H1 (cell line): Measurements from ENCODE around the gene SLC13A2. TPM values are rescaled to one million over a fixed set of nuclear protein-coding genes. Genes with fewer than 3 reads are reported as not detected.

ENCODE experiments used
- CTCF ChIA-PET: fragments of 300-600 bp; sonication (Branson Sonifier 250); formaldehyde crosslinking; loops from one replicate; lab custom pipeline; 2021; ENCODE audit not compliant: partially characterized antibody; lab: Charles Lee
- POLR2A ChIA-PET: fragments of 300-600 bp; sonication (Branson Sonifier 250); formaldehyde crosslinking; loops from one replicate; lab custom pipeline; 2021; ENCODE audit warnings: inconsistent platforms; ENCODE audit not compliant: partially characterized antibody; lab: Charles Lee
- DNase-seq, 2 experiments: peaks; one replicate each; pipeline versions ENCODE4 v3.0.0 to v3.0.0-alpha.2; 2010 to 2022; ENCODE audit warnings: low spot score in 2 of 2, low read depth in 1 of 2, mixed read lengths in 1 of 2
- FAIRE-seq: peaks from 2 replicates; lab custom pipeline; 2011; peaks lifted over from hg19 to GRCh38; lab: Jason Lieb, UNC
- H2AFZ ChIP-seq: 2 replicates; pipeline ENCODE4 v1.8.1; 2012; ENCODE audit warnings: low read length, inconsistent platforms
- H2AK5ac ChIP-seq: 2 replicates; pipeline ENCODE4 v1.6.1; 2013; ENCODE audit warnings: low read depth, low read length
- H2BK120ac ChIP-seq: replicated peaks from 2 replicates; pipeline ENCODE3; 2013; ENCODE audit warnings: low read depth, low read length, inconsistent platforms
- H2BK12ac ChIP-seq: 2 replicates; pipeline ENCODE4 v1.6.1; 2013; ENCODE audit warnings: low read depth, low read length
- H2BK15ac ChIP-seq: 2 replicates; pipeline ENCODE4 v1.6.1; 2013; ENCODE audit warnings: low read length
- H2BK20ac ChIP-seq: 2 replicates; pipeline ENCODE4 v1.6.1; 2013; ENCODE audit warnings: low read length
- H2BK5ac ChIP-seq: 2 replicates; pipeline ENCODE4 v1.6.1; 2013; ENCODE audit warnings: low read depth, low read length
- H3K14ac ChIP-seq: 2 replicates; pipeline ENCODE4 v1.6.1; 2013; ENCODE audit warnings: inconsistent platforms; ENCODE audit not compliant: insufficient read length
- H3K18ac ChIP-seq: 2 replicates; pipeline ENCODE4 v1.6.1; 2013; ENCODE audit warnings: low read length; ENCODE audit errors: extremely low read depth
- H3K23ac ChIP-seq: 2 replicates; pipeline ENCODE4 v1.6.1; 2013; ENCODE audit warnings: inconsistent platforms; ENCODE audit not compliant: insufficient read length
- H3K23me2 ChIP-seq: 2 replicates; pipeline ENCODE4 v1.6.1; 2013; ENCODE audit warnings: low read depth, low read length
- H3K27ac ChIP-seq: 2 replicates; pipeline ENCODE4 v1.6.1; 2011; ENCODE audit warnings: low read depth, low read length, inconsistent platforms
- H3K27me3 ChIP-seq, 4 experiments: replicated peaks in 1 of 4; 1 replicate in 1 of 4; 2 replicates in 3 of 4; pipeline versions ENCODE4 v1.6.1 to v1.8.1; 2011 to 2013; ENCODE audit warnings: low read length in 3 of 4, mild to moderate bottlenecking in 3 of 4, inconsistent platforms in 2 of 4, mixed read lengths in 2 of 4, moderate library complexity in 1 of 4; ENCODE audit not compliant: control insufficient read depth in 3 of 4, insufficient read depth in 3 of 4; ENCODE audit errors: extremely low read depth in 1 of 4
- H3K36me3 ChIP-seq, 4 experiments: 2 replicates each; pipeline versions ENCODE4 v1.6.1 to v1.8.1; 2011 to 2013; ENCODE audit warnings: mild to moderate bottlenecking in 4 of 4, low read length in 3 of 4, moderate library complexity in 2 of 4, control low read depth in 1 of 4, inconsistent platforms in 1 of 4; ENCODE audit not compliant: insufficient read depth in 4 of 4, control insufficient read depth in 2 of 4
- H3K4ac ChIP-seq: replicated peaks from 2 replicates; pipeline ENCODE3; 2013; ENCODE audit warnings: low read length, low read depth, mixed read lengths, inconsistent platforms; ENCODE audit not compliant: insufficient read length
- H3K4me1 ChIP-seq, 4 experiments: replicated peaks in 1 of 4; 1 replicate in 1 of 4; 2 replicates in 3 of 4; pipeline versions ENCODE4 v1.6.1 to v1.8.1; 2011 to 2013; ENCODE audit warnings: low read length in 3 of 4, inconsistent platforms in 2 of 4, mixed read lengths in 1 of 4; ENCODE audit not compliant: insufficient read depth in 4 of 4, control insufficient read depth in 3 of 4
- H3K4me2 ChIP-seq, 2 experiments: 2 replicates each; pipeline versions ENCODE4 v1.6.1 to v1.8.1; 2011 to 2013; ENCODE audit warnings: low read depth in 2 of 2, low read length in 2 of 2, control low read depth in 1 of 2, inconsistent platforms in 1 of 2, mild to moderate bottlenecking in 1 of 2; ENCODE audit not compliant: insufficient read depth in 1 of 2
- H3K4me3 ChIP-seq, 4 experiments: fragments of 200-600, 300-600 bp in 1 of 4; sonication (generic), shearing (Covaris generic), sonication (Bioruptor Twin) in 1 of 4; 2 replicates each; pipeline versions ENCODE4 v1.5.1 to v1.8.1; 2011 to 2016; ENCODE audit warnings: low read length in 4 of 4, low read depth in 3 of 4, control low read depth in 2 of 4, inconsistent platforms in 2 of 4, mild to moderate bottlenecking in 2 of 4, mixed read lengths in 1 of 4, moderate library complexity in 1 of 4; ENCODE audit not compliant: insufficient read depth in 2 of 4; ENCODE audit errors: extremely low read depth in 1 of 4
- H3K56ac ChIP-seq: replicated peaks from 2 replicates; pipeline ENCODE3; 2013; ENCODE audit warnings: low read depth, mild to moderate bottlenecking, mixed read lengths, low read length, inconsistent platforms; ENCODE audit not compliant: insufficient read length
- H3K79me1 ChIP-seq: 2 replicates; pipeline ENCODE4 v1.6.1; 2013; ENCODE audit warnings: low read depth, low read length, control low read depth
- H3K79me2 ChIP-seq, 2 experiments: 2 replicates each; pipeline versions ENCODE4 v1.6.1 to v1.8.1; 2012 to 2013; ENCODE audit warnings: low read length in 2 of 2, mild to moderate bottlenecking in 2 of 2, inconsistent platforms in 1 of 2; ENCODE audit not compliant: insufficient read depth in 2 of 2, control insufficient read depth in 1 of 2
- H3K9ac ChIP-seq, 4 experiments: replicated peaks in 1 of 4; 1 replicate in 1 of 4; 2 replicates in 3 of 4; pipeline versions ENCODE4 v1.6.1 to v1.8.1; 2011 to 2013; ENCODE audit warnings: low read depth in 3 of 4, low read length in 3 of 4, control low read depth in 2 of 4, mild to moderate bottlenecking in 2 of 4, moderate library complexity in 2 of 4, inconsistent platforms in 1 of 4; ENCODE audit errors: extremely low read depth in 1 of 4
- H3K9me3 ChIP-seq, 2 experiments: 2 replicates each; pipeline versions ENCODE4 v1.6.1 to v1.8.1; 2012 to 2013; ENCODE audit warnings: mild to moderate bottlenecking in 2 of 2, moderate library complexity in 2 of 2, control low read depth in 1 of 2, inconsistent platforms in 1 of 2, low read depth in 1 of 2, low read length in 1 of 2, mixed read lengths in 1 of 2; ENCODE audit not compliant: insufficient read depth in 2 of 2
- H4K20me1 ChIP-seq, 2 experiments: replicated peaks in 1 of 2; 2 replicates each; pipeline versions ENCODE3 to v1.8.1; 2011 to 2013; ENCODE audit warnings: inconsistent platforms in 2 of 2, low read length in 2 of 2, mild to moderate bottlenecking in 1 of 2; ENCODE audit not compliant: insufficient read depth in 2 of 2, control insufficient read depth in 1 of 2
- H4K5ac ChIP-seq: 2 replicates; pipeline ENCODE4 v1.6.1; 2013; ENCODE audit warnings: low read length, low read depth, mixed read lengths, inconsistent platforms; ENCODE audit not compliant: insufficient read length
- H4K8ac ChIP-seq: 2 replicates; pipeline ENCODE4 v1.8.0; 2013; ENCODE audit warnings: mild to moderate bottlenecking, moderate library complexity, low read length, inconsistent platforms; ENCODE audit not compliant: insufficient read depth; ENCODE audit errors: extremely low read depth
- H4K91ac ChIP-seq: replicated peaks from 2 replicates; pipeline ENCODE3; 2013; ENCODE audit warnings: low read length, mixed read lengths, inconsistent platforms; ENCODE audit not compliant: insufficient read length
- CEBPB ChIP-seq: IDR thresholded peaks from 2 replicates; pipeline ENCODE4 v1.6.1; 2012; ENCODE audit warnings: low read depth, low read length
- GTF2F1 ChIP-seq: IDR thresholded peaks from 2 replicates; pipeline ENCODE4 v1.6.1; 2012; ENCODE audit warnings: low read depth, low read length, improper control_type of control experiment, borderline replicate concordance
- KDM4A ChIP-seq: IDR thresholded peaks from one replicate; pipeline ENCODE4 v1.7.1; 2012; ENCODE audit warnings: low read depth, mild to moderate bottlenecking, moderate library complexity, low read length, inconsistent platforms; ENCODE audit not compliant: severe bottlenecking
- MAX ChIP-seq: IDR thresholded peaks from 2 replicates; pipeline ENCODE4 v1.6.1; 2012; ENCODE audit warnings: inconsistent platforms
- PHF8 ChIP-seq: fragments of 200-600 bp; sonication (generic); conservative IDR thresholded peaks from 2 replicates; pipeline ENCODE4 v1.7.1; 2012; ENCODE audit warnings: low read depth, mild to moderate bottlenecking, inconsistent platforms, low read length, moderate library complexity
- TCF12 ChIP-seq: IDR thresholded peaks from 2 replicates; pipeline ENCODE4 v1.6.1; 2011; ENCODE audit warnings: low read depth, mild to moderate bottlenecking, low read length
- WGBS, 2 experiments: shearing (Covaris generic) in 1 of 2; methylation state at CpG; one replicate each; pipeline versions ENCODE4 v1.1.6 to v1.1.7; 2013 to 2015; ENCODE audit warnings: low lambda C conversion rate in 2 of 2, mixed read lengths in 2 of 2, inconsistent platforms in 1 of 2, low coverage in 1 of 2, missing lambda C conversion rate in 1 of 2; ENCODE audit not compliant: insufficient replicate concordance in 2 of 2, insufficient coverage in 1 of 2, insufficient read length in 1 of 2; ENCODE audit errors: extremely low coverage in 1 of 2, missing lambda C conversion rate in 1 of 2; 5-methylcytosine and 5-hydroxymethylcytosine counted together
- polyA plus RNA-seq, 7 experiments: library from polyadenylated mRNA; depleted of rRNA in 3 of 7; stranded (reverse) in 5 of 7; unstranded in 2 of 7; fragments of >200 nt in 5 of 7; fragments of 200-250 nt in 2 of 7; gene quantifications; 1 replicate in 5 of 7; 2 replicates in 1 of 7; 4 replicates in 1 of 7; pipeline versions ENCODE4 v1.2.1 to v1.2.3, GENCODE V29; 2011 to 2013; ENCODE audit warnings: missing spikeins in 2 of 7, mixed read lengths in 2 of 7
- total RNA-seq: library from RNA; stranded (reverse); fragmentation: NEBNext Ultra II Directional; extraction: Animal tissue kit (Norgen Biotek cat#: 25700); gene quantifications from 2 replicates; pipeline ENCODE4 v1.2.1, GENCODE V29; 2021

SLC13A2 gene
- total and polyA plus RNA-seq, 2 of the 8 experiments (the other 6 are each of a cell fraction or from before 2014, with no cell fraction given): not detected

GRCh38 chr17:28518132-28518531 lies 44.7 kb downstream of the SLC13A2 start:
- no peak for FAIRE-seq
- no peak overlapping the region for H4K91ac ChIP-seq
- 95% methylated on average over 6 of the region's 6 CpGs; no CpG with 5 or more reads in 1 of the 2 experiments for WGBS, 2 experiments

More at GRCh38 chr17:28518132-28518531, 44.7 kb downstream of the SLC13A2 start:
- no peak overlapping the region for H2BK12ac ChIP-seq
- H4K5ac ChIP-seq: no peak overlapping the region
- H3K4me2 ChIP-seq: no peak overlapping the region
- ChIA-PET CTCF (no interaction called here), POLR2A (no interaction called here)
- no peak overlapping the region for H3K4ac ChIP-seq
- no peak overlapping the region for H3K23ac ChIP-seq
- H2AFZ ChIP-seq: no peak overlapping the region
- H2BK5ac ChIP-seq: no peak overlapping the region
- H3K9ac ChIP-seq: no peak overlapping the region
- H2AK5ac ChIP-seq: no peak overlapping the region
- H3K18ac ChIP-seq: no peak overlapping the region
- no peaks in the 10 kb centered on the region for H3K27me3 ChIP-seq
- H3K14ac ChIP-seq: no peak overlapping the region
- no peak overlapping the region for H2BK20ac ChIP-seq
- no peak overlapping the region for H4K8ac ChIP-seq
- H3K79me2 ChIP-seq: no peaks in the 10 kb centered on the region
- no peak for DNase-seq
- H3K9me3 ChIP-seq: no peaks in the 10 kb centered on the region
- H4K20me1 ChIP-seq: no peaks in the 10 kb centered on the region
- H3K79me1 ChIP-seq: no peaks in the 10 kb centered on the region
- H3K4me1 ChIP-seq: peaks cover 0 to 12% (median 4%) of the 10 kb centered on the region in 4 experiments; a peak in 3 of 7 replicates
- no peak overlapping the region for H3K56ac ChIP-seq
- H3K23me2 ChIP-seq: no peaks in the 10 kb centered on the region
- no peak overlapping the region for H2BK120ac ChIP-seq
- no peaks in the 10 kb centered on the region for H3K36me3 ChIP-seq
- H2BK15ac ChIP-seq: no peak overlapping the region
- no peak for TF ChIP-seq GTF2F1
- no peak for TF ChIP-seq KDM4A
- TF ChIP-seq MAX: no peak
- TF ChIP-seq PHF8: no peak
- no peak for TF ChIP-seq TCF12
- no peak for TF ChIP-seq CEBPB
- H3K4me3 ChIP-seq: no peak overlapping the region
- H3K27ac ChIP-seq: no peak overlapping the region
